Ramos (cell line): Measurements from ENCODE around the gene DUSP2.
"Not testable (repeated sequence)": the region's sequence is repeated elsewhere in the genome, so short reads cannot be mapped to it uniquely, and the experiment has no call there.

Experiments
- in situ Hi-C: fragments of 300-500 bp; cut with MboI; formaldehyde crosslinking; loops from one replicate; pipeline ENCODE4 v1.14.3; 2022; ENCODE audit warnings: low sequenced_read_pairs; ENCODE audit not compliant: unreplicated experiment

The DUSP2 gene

GRCh38 chr2:96163768-96164429 lies 18.7 kb upstream of the DUSP2 start:
- in situ Hi-C loops = no loop called here

DNA sequence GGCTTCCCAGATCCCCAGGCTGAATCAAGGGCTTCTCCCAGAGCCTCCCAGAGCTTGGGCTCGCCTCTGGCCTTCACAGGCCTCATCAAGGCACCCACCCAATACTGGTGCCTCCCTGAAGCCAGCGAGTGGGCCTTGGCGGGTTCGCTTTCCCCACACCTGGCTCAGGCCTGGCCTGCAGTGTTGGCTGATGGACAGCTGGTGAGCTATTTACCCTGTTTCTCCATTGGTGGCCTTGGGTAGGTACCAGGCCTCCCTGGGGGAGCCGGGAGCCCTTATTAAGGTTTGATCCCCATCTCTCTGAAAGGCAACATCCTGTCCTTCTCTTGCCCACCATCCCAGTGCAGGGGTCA lies 18.2 kb upstream of the DUSP2 start:
- in situ Hi-C loops = no loop called here

- in situ Hi-C loops = no loop called here
Measured at GRCh38 chr2:96161898-96162297, 16.7 kb upstream of the DUSP2 start.

DNA sequence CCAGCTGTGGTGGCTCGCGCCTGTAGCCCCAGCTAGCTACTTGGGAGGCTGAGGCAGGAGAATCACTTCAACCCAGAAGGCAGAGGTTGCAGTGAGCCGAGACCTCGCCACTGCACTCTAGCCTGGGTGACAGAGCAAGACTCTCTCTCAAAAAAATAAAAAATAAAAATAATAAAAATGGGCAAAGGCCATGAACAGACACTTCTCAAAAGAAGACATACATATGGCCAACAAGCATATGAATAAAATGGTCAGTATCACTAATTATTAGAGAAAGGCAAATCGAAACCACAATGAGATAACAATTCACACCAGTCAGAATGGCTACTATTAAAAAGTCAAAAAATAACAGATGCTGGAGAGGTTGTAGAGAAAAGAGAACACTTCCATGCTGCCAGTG lies 15.1 kb upstream of the DUSP2 start:
- in situ Hi-C loops = not testable (repeated sequence)

DNA sequence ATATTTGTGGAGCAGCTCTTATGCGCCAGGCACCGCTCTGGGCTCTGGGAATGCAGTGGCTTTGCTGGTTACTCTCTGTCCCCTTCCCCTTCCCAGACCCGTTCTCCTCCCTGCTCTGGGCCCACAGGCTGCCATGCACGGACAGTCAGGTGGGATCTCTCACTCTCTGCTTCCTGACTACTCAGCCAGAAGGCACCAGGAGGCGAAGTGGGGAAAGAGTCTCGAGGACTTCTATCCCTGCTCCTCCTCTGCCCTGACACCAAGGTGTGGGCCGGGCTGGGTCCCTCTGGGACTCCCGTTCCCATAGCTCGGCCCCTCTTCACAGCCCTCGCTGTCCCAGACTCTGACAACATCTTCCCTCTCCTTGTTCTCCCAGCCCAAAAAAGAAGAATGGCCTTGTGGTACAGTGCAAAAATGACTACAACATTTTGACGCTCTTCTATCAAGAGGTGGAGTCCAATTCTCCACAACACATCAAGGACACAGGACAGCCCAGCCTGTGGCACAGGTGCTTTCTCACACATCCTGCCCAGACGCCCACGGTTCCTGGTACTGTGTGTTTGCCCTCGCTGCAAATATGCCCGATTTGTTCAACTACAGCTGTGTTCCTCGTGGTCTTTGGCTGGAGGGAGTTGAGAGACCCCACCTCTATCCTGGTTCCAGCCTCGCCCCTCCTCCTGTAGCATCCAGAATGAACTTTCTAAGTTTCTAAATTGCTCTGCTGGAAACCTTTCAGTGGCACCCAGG lies 14.0 kb upstream of the DUSP2 start:
- in situ Hi-C loops = no loop called here

DNA sequence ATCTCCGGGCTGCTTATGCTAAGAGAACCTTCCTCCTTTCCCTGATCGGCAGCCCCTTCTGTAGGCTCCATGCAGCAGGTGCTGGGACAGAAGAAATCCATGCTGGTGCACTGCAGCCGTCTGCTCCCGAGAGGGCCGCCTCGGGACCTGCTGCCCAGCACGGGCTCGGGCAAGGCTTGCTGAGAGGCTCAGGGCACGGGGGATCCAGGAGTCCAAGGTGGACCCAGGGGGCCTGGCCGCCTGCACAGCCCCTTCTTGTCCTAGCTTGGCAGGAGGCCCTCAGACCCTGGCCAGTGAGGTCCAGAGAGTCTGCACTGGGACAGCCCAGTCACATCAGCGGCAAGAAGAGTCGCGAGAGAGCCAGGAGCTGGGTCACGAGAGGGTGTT lies 13.3 kb upstream of the DUSP2 start:
- in situ Hi-C loops = no loop called here

- in situ Hi-C loops = no loop called here
Measured at GRCh38 chr2:96157649-96158553, 12.7 kb upstream of the DUSP2 start.

DNA sequence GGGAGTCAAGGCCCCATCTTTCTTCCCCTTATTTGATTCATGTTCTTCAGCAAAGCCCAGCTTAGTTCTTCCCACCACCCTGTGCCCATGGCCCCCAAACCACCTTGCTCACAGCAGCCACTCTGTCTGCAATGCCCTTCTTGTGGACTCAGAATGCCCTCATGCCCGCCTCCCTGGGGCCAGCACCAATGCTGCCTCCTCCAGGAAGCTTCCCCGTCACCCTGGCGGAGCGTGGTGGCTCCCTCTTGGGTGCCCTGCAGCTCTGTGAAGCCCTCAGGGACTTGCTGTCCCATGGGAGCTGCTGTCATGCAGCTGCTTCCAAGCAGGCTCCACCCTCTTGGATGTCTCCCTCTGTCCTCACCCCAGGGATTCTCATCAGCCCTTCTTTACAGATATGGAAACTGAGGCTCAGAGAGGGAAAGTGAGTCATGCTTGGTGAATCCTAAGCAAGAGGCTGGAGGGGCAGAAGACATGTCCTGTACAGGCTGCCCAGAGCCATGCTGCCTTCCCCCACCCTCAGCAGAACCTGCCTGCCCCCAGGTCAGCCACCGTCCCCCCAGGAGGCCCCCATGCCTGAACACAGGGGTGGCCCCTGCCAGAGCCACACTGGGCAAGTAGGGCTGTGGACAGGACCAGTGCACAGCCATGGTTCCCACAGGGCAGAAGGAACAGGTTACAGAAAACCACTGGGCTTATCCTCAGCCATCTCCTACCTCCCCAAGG lies 11.8 kb upstream of the DUSP2 start:
- in situ Hi-C loops = no loop called here

- in situ Hi-C loops = no loop called here
Measured at GRCh38 chr2:96156011-96156820, 11.0 kb upstream of the DUSP2 start.

DNA sequence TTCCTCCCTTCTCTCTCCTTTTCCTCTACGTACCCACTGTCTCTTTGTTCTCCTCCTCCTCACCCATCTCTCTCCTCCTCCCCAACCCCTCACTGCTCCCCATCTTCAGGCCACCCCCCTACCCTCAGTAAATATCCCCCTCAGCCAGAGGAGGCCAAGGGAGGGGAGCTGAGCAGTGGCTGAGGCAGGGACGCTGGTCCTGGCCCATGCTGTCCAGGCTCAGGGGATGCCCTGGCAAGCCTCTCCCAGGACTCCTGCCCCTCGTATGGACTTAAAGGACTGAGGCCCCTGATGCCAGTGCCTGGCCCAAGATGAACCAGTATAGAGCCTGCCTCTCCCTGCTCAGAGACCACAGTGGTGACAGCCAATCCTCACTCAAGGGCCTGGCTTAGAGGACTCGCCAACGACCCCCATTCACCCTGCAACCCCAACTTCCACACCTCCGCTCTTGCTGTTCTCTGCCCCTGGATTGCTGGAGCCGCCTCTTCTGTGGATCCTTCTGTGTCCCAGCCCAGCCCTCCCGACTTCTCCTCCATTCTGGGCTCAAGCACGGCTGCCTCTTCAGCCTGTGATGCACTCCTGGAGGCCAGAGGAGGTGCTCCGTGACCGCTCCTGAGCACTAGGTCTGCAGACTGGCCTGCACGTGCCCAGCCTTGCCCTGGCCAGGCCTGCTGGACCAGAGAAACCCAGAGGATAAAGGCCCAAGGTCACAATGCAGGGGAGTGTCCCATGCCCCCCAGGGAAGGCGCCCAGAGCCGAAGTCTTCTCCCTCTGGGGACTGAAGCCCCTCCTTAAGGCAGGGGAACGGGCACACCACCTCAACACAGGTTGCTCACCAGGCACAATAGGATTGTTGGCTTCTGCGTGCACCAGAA lies 9.5 kb upstream of the DUSP2 start:
- in situ Hi-C loops = no loop called here

DNA sequence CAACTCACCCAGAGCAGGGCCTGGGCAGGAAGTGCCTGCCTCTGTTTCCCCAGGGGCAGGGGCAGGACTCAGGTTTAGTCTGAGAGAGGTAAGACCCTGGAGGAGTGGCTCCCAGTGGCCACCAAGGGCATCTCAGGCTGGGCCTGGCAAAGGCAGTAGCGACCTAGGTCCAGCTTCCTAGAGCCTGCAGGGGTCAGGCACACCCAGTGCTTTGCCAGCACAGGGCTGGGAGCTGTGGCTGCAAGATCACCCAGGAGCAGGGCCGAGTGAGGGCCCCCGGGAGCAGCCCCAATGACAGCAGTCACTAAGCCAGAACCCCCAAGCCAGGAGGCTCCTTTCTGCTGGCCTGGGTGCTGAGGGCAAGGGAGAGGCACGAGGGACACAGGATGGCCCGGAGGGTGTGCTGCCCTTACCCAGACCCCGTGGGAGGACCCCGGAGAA lies 8.8 kb upstream of the DUSP2 start:
- in situ Hi-C loops = no loop called here

DNA sequence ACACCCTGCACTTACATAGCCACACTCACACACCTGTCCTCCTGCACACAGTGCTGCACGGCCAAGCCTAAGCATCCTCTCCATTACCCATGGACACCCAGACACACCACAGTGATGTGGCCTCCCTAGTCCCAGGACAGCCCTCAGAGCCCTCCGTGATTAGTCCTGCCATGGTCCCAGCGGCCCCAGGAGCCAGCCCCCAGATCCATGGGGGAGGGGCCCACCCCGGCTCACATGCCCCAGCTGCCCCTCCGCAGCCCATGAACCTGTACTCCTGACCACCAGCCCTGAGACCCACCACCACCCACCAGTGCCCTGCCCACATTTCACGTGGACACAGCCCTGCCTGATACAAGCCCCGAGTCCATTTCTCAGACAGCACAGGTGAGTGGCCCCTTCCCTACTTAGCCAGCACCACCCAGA lies 8.1 kb upstream of the DUSP2 start:
- in situ Hi-C loops = no loop called here

DNA sequence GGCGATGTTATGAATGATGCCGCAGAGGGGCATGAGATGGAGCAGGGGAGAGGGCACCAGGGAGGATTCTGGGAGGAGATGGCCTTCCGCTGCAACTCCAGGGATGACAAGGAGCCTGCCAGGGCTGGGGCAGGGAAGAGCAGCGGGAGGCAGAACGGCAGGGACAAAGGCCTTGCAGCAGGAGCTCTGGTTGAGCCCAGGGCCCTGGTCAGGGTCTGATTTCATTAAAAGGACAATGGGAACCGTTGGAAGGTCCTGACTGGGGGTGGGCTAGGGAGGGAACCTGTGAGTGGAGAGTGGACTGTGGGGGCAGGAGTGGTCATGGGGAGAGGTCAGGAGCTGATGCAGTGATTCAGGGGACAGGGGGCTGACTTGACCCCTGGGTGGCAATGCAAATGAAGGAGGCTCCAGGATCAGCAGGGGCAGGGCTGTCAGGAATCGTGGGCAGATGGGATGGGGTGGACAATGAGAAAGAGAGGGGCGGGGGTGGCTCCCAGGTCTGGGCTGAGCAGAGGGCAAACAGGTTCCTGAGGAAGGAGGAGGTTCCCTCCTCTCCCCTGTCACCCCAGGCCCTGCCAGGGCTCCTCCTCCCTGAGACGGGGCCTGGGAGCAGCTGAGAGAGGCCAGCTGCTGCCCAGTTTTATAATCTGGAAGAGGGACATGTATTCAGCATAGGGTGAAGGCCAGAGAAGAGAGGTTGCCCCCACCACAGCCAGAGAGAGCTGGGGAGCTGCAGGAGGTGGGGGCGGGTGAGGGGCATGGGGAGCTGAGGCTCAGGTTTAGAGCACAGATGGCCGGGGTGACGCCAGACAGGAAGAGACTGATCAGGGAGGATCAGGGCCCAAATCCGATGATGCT lies 7.3 kb upstream of the DUSP2 start:
- in situ Hi-C loops = no loop called here

GRCh38 chr2:96151595-96152303 lies 6.5 kb upstream of the DUSP2 start:
- in situ Hi-C loops = no loop called here

GRCh38 chr2:96150791-96151594 lies 5.8 kb upstream of the DUSP2 start:
- in situ Hi-C loops = no loop called here

DNA sequence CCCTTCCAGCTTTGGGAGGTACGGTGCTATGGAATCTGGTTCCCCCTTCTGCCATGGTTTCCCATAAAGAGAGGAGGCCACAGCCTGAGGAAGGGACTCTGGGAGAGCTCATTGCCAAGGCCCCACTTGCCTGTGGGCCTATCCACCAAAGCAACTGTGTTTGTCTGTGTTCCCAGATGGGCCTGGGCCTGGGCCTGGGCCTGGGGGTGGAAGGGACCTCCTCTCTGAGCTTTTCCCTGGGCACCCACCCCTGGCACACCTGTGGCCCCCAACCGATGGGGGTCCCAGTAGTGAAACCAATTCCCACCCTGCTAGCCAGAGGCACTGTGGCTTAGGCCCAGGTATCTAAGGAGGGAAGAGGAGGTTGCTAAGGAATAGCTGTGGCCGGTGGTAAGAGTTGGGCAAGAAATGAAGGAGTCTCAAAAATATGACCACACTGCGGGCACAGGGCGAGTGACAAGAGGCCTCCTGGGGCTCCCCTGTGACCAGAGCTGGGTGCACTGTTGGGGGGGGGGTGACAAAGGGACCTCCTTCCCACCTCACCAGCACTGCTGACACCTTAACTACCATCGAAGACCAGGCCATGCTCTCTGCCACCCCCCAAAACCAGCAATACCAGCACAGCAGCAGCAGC lies 4.9 kb upstream of the DUSP2 start:
- in situ Hi-C loops = no loop called here
